ENCODE results near the gene CPN2.

The CPN2 gene

GRCh38 chr3:194310060-194310835, 40.9 kb downstream of the CPN2 start:
- no peak for DNase-seq

GRCh38 chr3:194308601-194309449, 42.3 kb downstream of the CPN2 start:
- DNase-seq: no peak

- no peak for DNase-seq
These were observed 43.3 kb downstream of the CPN2 start for GRCh38 chr3:194307849-194308248.

GRCh38 chr3:194306771-194307640, 44.1 kb downstream of the CPN2 start:
- DNase-seq: no peak

GRCh38 chr3:194306109-194306686, 44.9 kb downstream of the CPN2 start:
- peak; percentile 51 for DNase-seq

- DNase-seq: no peak
These were observed 45.6 kb downstream of the CPN2 start for GRCh38 chr3:194305356-194306108.

- no peak for DNase-seq
These were observed 46.8 kb downstream of the CPN2 start for GRCh38 chr3:194304186-194304917.

- DNase-seq: no peak
These were observed 47.4 kb downstream of the CPN2 start for GRCh38 chr3:194303749-194304148.

GRCh38 chr3:194301730-194302129, 49.4 kb downstream of the CPN2 start:
- DNase-seq: no peak

- no peak for DNase-seq
These were observed 50.2 kb downstream of the CPN2 start for GRCh38 chr3:194300936-194301335.

- DNase-seq: no peak
These were observed 50.8 kb downstream of the CPN2 start for GRCh38 chr3:194300382-194300758.

- no peak for DNase-seq
These were observed 52.5 kb downstream of the CPN2 start for GRCh38 chr3:194298331-194299227.

GRCh38 chr3:194296454-194297263, 54.5 kb downstream of the CPN2 start:
- no peak for DNase-seq

GRCh38 chr3:194294895-194295214, 56.3 kb downstream of the CPN2 start:
- no peak for DNase-seq

GRCh38 chr3:194294199-194294894, 56.8 kb downstream of the CPN2 start:
- DNase-seq: no peak

- DNase-seq: no peak
These were observed 57.5 kb downstream of the CPN2 start for GRCh38 chr3:194293546-194294198.

- DNase-seq: no peak
These were observed 58.8 kb downstream of the CPN2 start for GRCh38 chr3:194292331-194292730.
